GM23338 (cell line): ENCODE data around the gene CLDN16. TPM values are rescaled to one million over a fixed set of nuclear protein-coding genes. Genes with fewer than 3 reads are reported as not detected.

Source experiments
- EZH2 ChIP-seq: fragments of 200-600 bp; sonication (generic); IDR thresholded peaks from one replicate; pipeline ENCODE4 v1.8.0; 2017; ENCODE audit warnings: antibody characterized with exemption, mild to moderate bottlenecking, low read depth; ENCODE audit not compliant: unreplicated experiment
- JUNB ChIP-seq: IDR thresholded peaks from one replicate; pipeline ENCODE4 v1.6.1; 2016; ENCODE audit warnings: antibody characterized with exemption; ENCODE audit not compliant: unreplicated experiment
- POLR2AphosphoS5 ChIP-seq: IDR thresholded peaks from 2 replicates; pipeline ENCODE4 v1.6.1; 2016; ENCODE audit warnings: antibody characterized with exemption, low read depth
- REST ChIP-seq: IDR thresholded peaks from one replicate; pipeline ENCODE4 v1.6.1; 2018; ENCODE audit warnings: antibody characterized with exemption; ENCODE audit not compliant: unreplicated experiment
- STAT1 ChIP-seq: IDR thresholded peaks from one replicate; pipeline ENCODE4 v1.6.1; 2016; ENCODE audit warnings: antibody characterized with exemption; ENCODE audit not compliant: unreplicated experiment
- ZNF331 ChIP-seq: fragments of 250-450 bp; sonication (Bioruptor Pico); IDR thresholded peaks from 2 replicates; pipeline ENCODE4 v1.5.0; 2020; ENCODE audit warnings: low read depth, mild to moderate bottlenecking, moderate library complexity
- ZNF462 ChIP-seq: fragments of 250-450 bp; sonication (Bioruptor Pico); IDR thresholded peaks from 2 replicates; pipeline ENCODE4 v1.5.0; 2020; ENCODE audit warnings: mild to moderate bottlenecking, moderate library complexity
- polyA plus RNA-seq: library from polyadenylated mRNA; unstranded; fragments of >200 nt; fragmentation: Nextera tagmentation; extraction: Ambion mirVana; gene quantifications from 2 replicates; pipeline ENCODE4 v1.2.1, GENCODE V29; 2016
- total RNA-seq: library from RNA; depleted of rRNA; stranded (reverse); fragments of >200 nt; shearing (Covaris generic); gene quantifications from 2 replicates; pipeline ENCODE4 v1.2.3, GENCODE V29; 2014
- TF ChIP-seq, protein P1 (sequence below): IDR thresholded peaks from 2 replicates; pipeline ENCODE4 v1.6.1; 2016; ENCODE audit warnings: antibody characterized with exemption

Gene CLDN16
- total and polyA plus RNA-seq, 2 experiments from 2014 or later, result 0.06 TPM; not detected in 1

DNA sequence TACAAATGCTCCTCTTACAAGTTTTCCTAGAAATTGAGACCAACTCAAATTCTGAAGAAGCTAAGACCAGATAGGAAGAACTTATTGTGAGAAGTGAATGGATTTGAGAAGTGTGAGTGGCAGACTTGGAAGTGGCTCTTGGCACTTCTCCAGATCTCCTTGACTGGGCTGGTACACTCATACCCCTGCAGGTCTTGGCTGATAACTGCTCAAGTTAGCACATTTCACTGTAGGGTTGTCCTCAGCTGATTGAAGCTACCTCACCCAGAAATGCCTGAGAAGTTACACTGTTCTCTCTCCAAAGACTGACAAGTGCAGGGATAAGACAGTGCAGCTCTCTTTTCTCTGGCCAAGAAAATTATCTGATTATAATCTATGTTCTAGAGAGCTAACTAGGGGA is 49.2 kb upstream of the CLDN16 start (continued):
- TF ChIP-seq ZNF462 (CRISPR knock-in tag) (no peak), JUNB (no peak), STAT1 (no peak), POLR2AphosphoS5 (no peak), EZH2 (no peak), REST (no peak), ZNF331 (no peak)
- TF ChIP-seq, protein P1, sequence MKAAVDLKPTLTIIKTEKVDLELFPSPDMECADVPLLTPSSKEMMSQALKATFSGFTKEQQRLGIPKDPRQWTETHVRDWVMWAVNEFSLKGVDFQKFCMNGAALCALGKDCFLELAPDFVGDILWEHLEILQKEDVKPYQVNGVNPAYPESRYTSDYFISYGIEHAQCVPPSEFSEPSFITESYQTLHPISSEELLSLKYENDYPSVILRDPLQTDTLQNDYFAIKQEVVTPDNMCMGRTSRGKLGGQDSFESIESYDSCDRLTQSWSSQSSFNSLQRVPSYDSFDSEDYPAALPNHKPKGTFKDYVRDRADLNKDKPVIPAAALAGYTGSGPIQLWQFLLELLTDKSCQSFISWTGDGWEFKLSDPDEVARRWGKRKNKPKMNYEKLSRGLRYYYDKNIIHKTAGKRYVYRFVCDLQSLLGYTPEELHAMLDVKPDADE, result no peak
